Neural progenitor cell (in vitro differentiated cells): ENCODE data around the gene SMTNL2.

Source experiments
- CTCF ChIP-seq: fragments of 200-600 bp; sonication (generic); IDR thresholded peaks from 2 replicates; pipeline ENCODE4 v1.5.1; 2017; ENCODE audit warnings: antibody characterized with exemption, mild to moderate bottlenecking
- EZH2 ChIP-seq: fragments of 200-600 bp; sonication (generic); IDR thresholded peaks from 2 replicates; pipeline ENCODE4 v1.6.1; 2017; ENCODE audit warnings: antibody characterized with exemption, mild to moderate bottlenecking, moderate library complexity
- EZH2phosphoT487 ChIP-seq: fragments of 200-600 bp; sonication (generic); IDR thresholded peaks from 2 replicates; pipeline ENCODE4 v1.6.1; 2017; ENCODE audit warnings: antibody characterized with exemption

GRCh38 chr17:4556996-4557395, 27.3 kb upstream of the SMTNL2 start:
- TF ChIP-seq CTCF (no peak), EZH2phosphoT487 (no peak), EZH2 (no peak)
